IPS DF 6.9 (cell line): ENCODE data around the gene CD300LG.
"Not testable (repeated sequence)": the region's sequence is repeated elsewhere in the genome, so short reads cannot be mapped to it uniquely, and the experiment has no call there.

Experiments used
- DNase-seq: peaks from one replicate; pipeline ENCODE4 v3.0.0-alpha.2; 2013; ENCODE audit warnings: low read depth, low spot score
- H3K27ac ChIP-seq: one replicate; pipeline ENCODE4 v1.5.1; 2013; ENCODE audit warnings: low read length, control low read depth
- H3K27me3 ChIP-seq: 2 replicates; pipeline ENCODE4 v1.6.1; 2013; ENCODE audit warnings: mild to moderate bottlenecking, low read length; ENCODE audit not compliant: control insufficient read depth, insufficient read depth
- H3K36me3 ChIP-seq: 2 replicates; pipeline ENCODE4 v1.6.1; 2013; ENCODE audit warnings: low read length; ENCODE audit not compliant: control insufficient read depth, insufficient read depth
- H3K4me1 ChIP-seq: 2 replicates; pipeline ENCODE4 v1.6.1; 2013; ENCODE audit warnings: low read length; ENCODE audit not compliant: control insufficient read depth, insufficient read depth
- H3K4me3 ChIP-seq: 2 replicates; pipeline ENCODE4 v1.5.1; 2013; ENCODE audit warnings: mild to moderate bottlenecking, low read length
- H3K9me3 ChIP-seq: 2 replicates; pipeline ENCODE4 v1.6.1; 2013; ENCODE audit warnings: low read length, inconsistent platforms; ENCODE audit not compliant: control insufficient read depth, insufficient read depth
- WGBS: extraction: QIAGEN DNeasy Blood & Tissue Kit; methylation state at CpG from one replicate; pipeline ENCODE4 v1.1.7; 2013; ENCODE audit warnings: mixed read lengths, missing lambda C conversion rate; ENCODE audit not compliant: insufficient read length, insufficient coverage; 5-methylcytosine and 5-hydroxymethylcytosine counted together

The CD300LG gene

GRCh38 chr17:43891851-43892646, 45.1 kb downstream of the CD300LG start:
- no peak overlapping the region for H3K4me3 ChIP-seq
- H3K36me3 ChIP-seq = no peaks in the 10 kb centered on the region
- no CpG with 5 or more reads among the region's 5 CpGs for WGBS
- peak overlapping the region; percentile 42 for H3K27ac ChIP-seq
- no peaks in the 10 kb centered on the region for H3K27me3 ChIP-seq
- DNase-seq = no peak
- H3K9me3 ChIP-seq = no peaks in the 10 kb centered on the region
- peaks cover 5% of the 10 kb centered on the region; the same call in 1 of the 2 replicates for H3K4me1 ChIP-seq

- peaks cover 5% of the 10 kb centered on the region; the same call in 1 of the 2 replicates for H3K4me1 ChIP-seq
- no peaks in the 10 kb centered on the region for H3K9me3 ChIP-seq
- DNase-seq = no peak
- no CpG with 5 or more reads among the region's 4 CpGs for WGBS
- H3K27ac ChIP-seq = peak overlapping the region; percentile 42
- H3K4me3 ChIP-seq = no peak overlapping the region
- no peaks in the 10 kb centered on the region for H3K27me3 ChIP-seq
- H3K36me3 ChIP-seq = no peaks in the 10 kb centered on the region
Observed at GRCh38 chr17:43892647-43892952, 45.6 kb downstream of the CD300LG start.

- H3K4me3 ChIP-seq, H3K36me3 ChIP-seq, H3K27me3 ChIP-seq, H3K27ac ChIP-seq, H3K4me1 ChIP-seq, H3K9me3 ChIP-seq, DNase-seq: not testable (repeated sequence)
- no CpG with 5 or more reads among the region's 4 CpGs for WGBS
Observed at GRCh38 chr17:43894494-43894893, 47.5 kb downstream of the CD300LG start.

GRCh38 chr17:43897831-43898230, 50.9 kb downstream of the CD300LG start:
- H3K4me3 ChIP-seq = no peak overlapping the region
- WGBS = no CpG with 5 or more reads among the region's 3 CpGs
- H3K27me3 ChIP-seq = no peaks in the 10 kb centered on the region; the same call in 1 of the 2 replicates
- H3K9me3 ChIP-seq = no peaks in the 10 kb centered on the region
- H3K36me3 ChIP-seq = no peaks in the 10 kb centered on the region
- no peak overlapping the region for H3K27ac ChIP-seq
- peaks cover 9% of the 10 kb centered on the region for H3K4me1 ChIP-seq
- no peak for DNase-seq

DNA sequence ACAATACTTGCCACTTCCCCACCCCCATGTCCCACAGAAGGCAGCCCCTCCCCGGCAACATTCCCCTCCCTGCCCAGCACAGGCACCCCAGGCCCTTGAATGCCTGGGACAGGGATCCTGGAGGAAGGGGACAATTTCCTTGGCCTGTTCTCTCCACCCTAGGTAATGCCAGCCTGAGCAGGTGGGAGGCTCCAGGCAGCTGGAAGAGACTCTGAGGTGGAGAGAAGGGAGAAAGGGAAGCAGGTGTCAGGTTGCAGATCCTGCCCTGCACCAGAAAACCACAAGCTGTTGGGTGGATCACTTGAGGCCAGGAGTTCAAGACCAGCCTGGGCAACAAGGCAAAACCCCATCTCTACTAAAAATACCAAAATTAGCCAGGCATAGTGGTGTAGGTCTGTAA, 51.5 kb downstream of the CD300LG start:
- Histone ChIP-seq H3K27ac (no peak overlapping the region), H3K9me3 (no peaks in the 10 kb centered on the region), H3K4me3 (no peak overlapping the region), H3K4me1 (peaks cover 7% of the 10 kb centered on the region), H3K27me3 (no peaks in the 10 kb centered on the region; the same call in 1 of the 2 replicates), H3K36me3 (no peaks in the 10 kb centered on the region)
- no peak for DNase-seq
- WGBS = no CpG with 5 or more reads among the region's 1 CpG

GRCh38 chr17:43900183-43900857, 53.3 kb downstream of the CD300LG start:
- no peaks in the 10 kb centered on the region for H3K36me3 ChIP-seq
- H3K4me3 ChIP-seq = peak overlapping the region; percentile 50; the same call in 1 of the 2 replicates
- WGBS = no CpG with 5 or more reads among the region's 31 CpGs
- no peak overlapping the region for H3K27ac ChIP-seq
- H3K4me1 ChIP-seq = peaks cover 8% of the 10 kb centered on the region
- no peaks in the 10 kb centered on the region; the same call in 1 of the 2 replicates for H3K27me3 ChIP-seq
- H3K9me3 ChIP-seq = no peaks in the 10 kb centered on the region
- no peak for DNase-seq

- Histone ChIP-seq H3K27ac (no peak overlapping the region), H3K4me3 (peak overlapping the region; percentile 50; the same call in 1 of the 2 replicates), H3K4me1 (peaks cover 11% of the 10 kb centered on the region), H3K36me3 (no peaks in the 10 kb centered on the region), H3K9me3 (no peaks in the 10 kb centered on the region), H3K27me3 (no peaks in the 10 kb centered on the region; the same call in 1 of the 2 replicates)
- WGBS = no CpG with 5 or more reads among the region's 13 CpGs
- DNase-seq = no peak
Observed at GRCh38 chr17:43900858-43901754, 54.1 kb downstream of the CD300LG start.

DNA sequence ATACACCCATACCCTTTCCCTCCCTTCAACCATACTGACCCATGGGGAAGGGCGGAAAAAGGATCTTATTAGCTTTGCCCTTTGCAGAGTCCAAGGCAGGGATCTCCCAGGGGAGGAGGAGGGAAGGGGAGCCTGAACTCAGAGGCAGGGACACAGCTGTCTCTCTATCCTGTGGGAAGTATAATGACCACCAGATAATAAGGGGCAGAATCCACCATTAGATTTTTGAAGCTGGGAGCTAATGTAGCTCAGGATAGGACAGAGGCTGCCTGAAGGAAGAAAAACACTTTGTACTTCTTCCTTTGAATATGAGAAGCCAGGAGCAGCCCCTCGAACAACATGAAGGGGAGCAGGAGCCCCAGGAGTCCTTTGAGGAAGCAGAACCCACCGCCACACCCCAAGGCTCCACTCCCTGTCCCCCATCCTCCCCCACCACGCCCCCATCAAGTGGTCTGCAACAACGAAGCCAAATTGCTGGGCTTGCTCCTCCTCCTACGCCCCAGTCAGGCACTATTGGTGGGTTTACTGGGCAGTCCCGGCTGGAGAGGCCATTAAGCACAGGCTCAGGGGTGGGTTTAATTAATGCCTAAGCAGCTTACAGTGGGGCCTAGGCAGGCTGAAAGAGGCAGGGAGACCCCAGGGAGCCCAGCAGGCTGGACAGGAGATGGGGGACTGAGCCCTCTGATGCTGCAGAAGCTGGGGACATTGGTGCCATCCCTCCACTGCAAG, 55.0 kb downstream of the CD300LG start:
- no peak for DNase-seq
- H3K27me3 ChIP-seq = no peaks in the 10 kb centered on the region; the same call in 1 of the 2 replicates
- no peak overlapping the region for H3K27ac ChIP-seq
- peaks cover 11% of the 10 kb centered on the region for H3K4me1 ChIP-seq
- no CpG with 5 or more reads among the region's 7 CpGs for WGBS
- no peak overlapping the region for H3K4me3 ChIP-seq
- no peaks in the 10 kb centered on the region for H3K9me3 ChIP-seq
- no peaks in the 10 kb centered on the region for H3K36me3 ChIP-seq

DNA sequence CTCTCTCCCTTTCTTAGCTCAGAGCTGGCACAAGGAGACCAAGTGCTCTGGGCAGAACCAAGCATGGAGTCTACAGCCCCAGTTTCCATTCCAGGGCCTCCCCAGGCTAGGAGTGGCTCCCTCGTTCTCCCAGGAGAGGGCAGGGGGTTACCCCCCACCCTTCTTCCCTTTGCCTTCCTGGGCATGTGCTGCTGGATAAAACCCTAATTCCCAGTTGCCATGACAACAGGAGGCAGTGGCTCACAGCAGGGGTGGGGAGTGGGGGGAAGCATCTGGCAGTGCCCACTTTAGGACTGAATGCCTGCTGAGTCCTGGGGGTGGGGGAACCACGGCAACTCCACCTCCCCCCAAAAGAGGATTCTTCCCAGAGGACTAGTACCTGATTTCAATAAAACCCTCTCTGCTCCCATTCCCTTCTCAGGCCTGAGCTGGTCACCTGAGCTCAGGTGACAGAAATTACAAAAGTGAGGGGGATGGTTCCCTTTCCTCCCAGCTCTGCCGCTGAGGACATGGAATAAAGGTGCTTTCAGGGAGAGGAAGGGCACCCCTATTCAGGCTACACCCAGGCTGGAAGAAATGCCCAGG, 58.5 kb downstream of the CD300LG start:
- no peak overlapping the region for H3K27ac ChIP-seq
- peaks cover 8% of the 10 kb centered on the region for H3K4me1 ChIP-seq
- H3K27me3 ChIP-seq = no peaks in the 10 kb centered on the region; the same call in 1 of the 2 replicates
- H3K4me3 ChIP-seq = peak overlapping the region; percentile 69; the same call in 1 of the 2 replicates
- H3K9me3 ChIP-seq = no peaks in the 10 kb centered on the region
- no peaks in the 10 kb centered on the region for H3K36me3 ChIP-seq
- no peak for DNase-seq
- WGBS = no CpG with 5 or more reads among the region's 3 CpGs
